SU-DHL-6 (cell line): ENCODE measurements around the gene MPV17L2.

Experiments
- CTCF ChIP-seq: fragments of 200-600 bp; sonication (generic); IDR thresholded peaks from one replicate; pipeline ENCODE4 v1.5.1; 2017; ENCODE audit warnings: antibody characterized with exemption, mild to moderate bottlenecking, low read length, moderate library complexity; ENCODE audit not compliant: insufficient read depth, poor library complexity, severe bottlenecking
- EZH2phosphoT487 ChIP-seq: fragments of 200-600 bp; sonication (generic), shearing (Covaris generic); conservative IDR thresholded peaks from 2 replicates; pipeline ENCODE4 v1.6.1; 2018; ENCODE audit warnings: mild to moderate bottlenecking, antibody characterized with exemption, low read length, moderate library complexity, mixed read lengths

DNA sequence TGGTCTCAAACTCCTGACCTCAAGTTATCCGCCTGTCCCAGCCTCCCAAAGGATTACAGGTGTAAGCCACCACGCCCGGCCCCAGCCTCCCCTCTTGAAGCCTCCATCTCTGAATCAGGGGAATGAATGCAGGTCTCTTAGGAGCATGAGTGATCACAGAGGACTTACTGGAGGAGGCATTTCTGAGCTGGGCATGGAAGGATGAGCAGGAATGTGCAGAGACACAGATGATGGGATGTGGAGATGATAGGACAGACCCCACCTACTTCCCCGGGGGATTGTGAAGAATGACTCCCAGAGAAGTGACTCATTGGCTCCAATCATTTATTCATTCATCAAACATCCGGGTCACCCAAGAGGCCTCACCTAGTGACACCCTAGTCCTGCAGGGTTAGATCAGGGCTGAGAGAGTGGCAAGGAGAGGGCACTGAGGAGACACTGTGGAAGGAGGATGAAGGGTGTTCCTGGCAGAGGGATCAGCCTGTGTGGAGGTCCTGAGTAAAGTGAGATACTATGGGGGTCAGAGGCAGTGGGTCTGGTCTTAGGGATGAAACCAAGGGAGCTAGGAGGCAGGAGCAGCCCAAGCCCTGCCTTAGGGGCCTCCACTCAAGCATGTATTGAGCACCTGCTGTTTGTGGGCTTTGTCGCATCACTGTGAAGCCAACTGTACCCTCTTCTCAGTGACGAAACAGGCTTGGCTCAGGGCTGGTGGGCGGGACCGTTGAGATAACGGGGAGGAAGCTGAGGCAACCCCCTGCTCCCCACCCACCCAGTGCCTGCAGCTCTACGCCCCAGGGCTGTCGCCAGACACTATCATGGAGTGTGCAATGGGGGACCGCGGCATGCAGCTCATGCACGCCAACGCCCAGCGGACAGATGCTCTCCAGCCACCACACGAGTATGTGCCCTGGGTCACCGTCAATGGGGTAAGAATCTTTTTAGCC lies 16.4 kb upstream of the MPV17L2 start:
- TF ChIP-seq CTCF (no peak), EZH2phosphoT487 (no peak)
